Measurements from ENCODE around the gene HDAC9.

The HDAC9 gene

DNA sequence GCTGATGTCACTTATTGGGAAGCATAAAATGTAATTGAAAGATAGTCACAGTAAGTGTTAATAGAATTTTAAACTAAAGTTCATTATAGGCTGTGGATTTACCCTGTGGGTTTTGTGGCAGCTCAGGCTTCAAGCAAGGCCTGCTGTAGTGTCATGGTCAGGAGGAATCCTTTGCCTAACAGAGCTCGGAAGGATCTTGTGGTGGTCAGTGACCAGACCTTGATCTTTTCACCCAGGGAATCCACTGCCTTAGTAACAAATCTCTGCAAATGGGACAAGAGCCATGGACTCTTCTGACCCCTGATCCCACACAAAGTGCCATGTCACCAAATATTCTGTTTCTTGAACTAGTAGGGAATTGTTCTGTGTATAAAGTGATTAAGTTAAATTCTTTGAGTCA lies 20.6 kb upstream of the HDAC9 start:
- TF ChIP-seq PPARA (CRISPR knock-in tag; IDR thresholded peaks at IDR 0.05; ENCODE audit: borderline replicate concordance) (no peak), ZNF70 (CRISPR knock-in tag; IDR thresholded peaks at IDR 0.05) (no peak), SNAI2 (CRISPR knock-in tag; IDR thresholded peaks at IDR 0.05) (no peak), ZC3H10 (CRISPR knock-in tag; IDR thresholded peaks at IDR 0.05) (no peak), OSR1 (CRISPR knock-in tag; IDR thresholded peaks at IDR 0.05) (no peak), CSDC2 (CRISPR knock-in tag; IDR thresholded peaks at IDR 0.05) (no peak), ZFP30 (CRISPR knock-in tag; IDR thresholded peaks at IDR 0.05) (no peak), ARNTL (CRISPR knock-in tag; IDR thresholded peaks at IDR 0.05; ENCODE audit: borderline replicate concordance, low read depth) (no peak), ZNF565 (CRISPR knock-in tag; conservative IDR thresholded peaks at IDR 0.05; ENCODE audit: low read depth) (no peak), TSHZ2 (CRISPR knock-in tag; IDR thresholded peaks at IDR 0.05) (no peak), BACH2 (CRISPR knock-in tag; IDR thresholded peaks at IDR 0.05; ENCODE audit: borderline replicate concordance) (no peak), ZNF8 (CRISPR knock-in tag; IDR thresholded peaks at IDR 0.05) (no peak), TOX (CRISPR knock-in tag; IDR thresholded peaks at IDR 0.05; ENCODE audit: borderline replicate concordance) (no peak), TCF4 (CRISPR knock-in tag; IDR thresholded peaks at IDR 0.05; ENCODE audit: borderline replicate concordance) (no peak), POU6F1 (CRISPR knock-in tag; IDR thresholded peaks at IDR 0.05; ENCODE audit: borderline replicate concordance, low read depth) (no peak), ZFP3 (CRISPR knock-in tag; IDR thresholded peaks at IDR 0.05) (no peak)
- TF ChIP-seq, protein P1, sequence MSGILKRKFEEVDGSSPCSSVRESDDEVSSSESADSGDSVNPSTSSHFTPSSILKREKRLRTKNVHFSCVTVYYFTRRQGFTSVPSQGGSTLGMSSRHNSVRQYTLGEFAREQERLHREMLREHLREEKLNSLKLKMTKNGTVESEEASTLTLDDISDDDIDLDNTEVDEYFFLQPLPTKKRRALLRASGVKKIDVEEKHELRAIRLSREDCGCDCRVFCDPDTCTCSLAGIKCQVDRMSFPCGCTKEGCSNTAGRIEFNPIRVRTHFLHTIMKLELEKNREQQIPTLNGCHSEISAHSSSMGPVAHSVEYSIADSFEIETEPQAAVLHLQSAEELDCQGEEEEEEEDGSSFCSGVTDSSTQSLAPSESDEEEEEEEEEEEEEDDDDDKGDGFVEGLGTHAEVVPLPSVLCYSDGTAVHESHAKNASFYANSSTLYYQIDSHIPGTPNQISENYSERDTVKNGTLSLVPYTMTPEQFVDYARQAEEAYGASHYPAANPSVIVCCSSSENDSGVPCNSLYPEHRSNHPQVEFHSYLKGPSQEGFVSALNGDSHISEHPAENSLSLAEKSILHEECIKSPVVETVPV (CRISPR knock-in tag; IDR thresholded peaks at IDR 0.05): no peak
- TF ChIP-seq, protein P2, sequence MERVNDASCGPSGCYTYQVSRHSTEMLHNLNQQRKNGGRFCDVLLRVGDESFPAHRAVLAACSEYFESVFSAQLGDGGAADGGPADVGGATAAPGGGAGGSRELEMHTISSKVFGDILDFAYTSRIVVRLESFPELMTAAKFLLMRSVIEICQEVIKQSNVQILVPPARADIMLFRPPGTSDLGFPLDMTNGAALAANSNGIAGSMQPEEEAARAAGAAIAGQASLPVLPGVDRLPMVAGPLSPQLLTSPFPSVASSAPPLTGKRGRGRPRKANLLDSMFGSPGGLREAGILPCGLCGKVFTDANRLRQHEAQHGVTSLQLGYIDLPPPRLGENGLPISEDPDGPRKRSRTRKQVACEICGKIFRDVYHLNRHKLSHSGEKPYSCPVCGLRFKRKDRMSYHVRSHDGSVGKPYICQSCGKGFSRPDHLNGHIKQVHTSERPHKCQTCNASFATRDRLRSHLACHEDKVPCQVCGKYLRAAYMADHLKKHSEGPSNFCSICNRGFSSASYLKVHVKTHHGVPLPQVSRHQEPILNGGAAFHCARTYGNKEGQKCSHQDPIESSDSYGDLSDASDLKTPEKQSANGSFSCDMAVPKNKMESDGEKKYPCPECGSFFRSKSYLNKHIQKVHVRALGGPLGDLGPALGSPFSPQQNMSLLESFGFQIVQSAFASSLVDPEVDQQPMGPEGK (CRISPR knock-in tag; IDR thresholded peaks at IDR 0.05; ENCODE audit: borderline replicate concordance): no peak
- ATAC-seq: no peak

- ATAC-seq: no peak
- TF ChIP-seq PPARA (CRISPR knock-in tag; IDR thresholded peaks at IDR 0.05; ENCODE audit: borderline replicate concordance) (no peak), BACH2 (CRISPR knock-in tag; IDR thresholded peaks at IDR 0.05; ENCODE audit: borderline replicate concordance) (no peak), ESRRG (CRISPR knock-in tag; IDR thresholded peaks at IDR 0.05) (no peak), RARB (CRISPR knock-in tag; IDR thresholded peaks at IDR 0.05) (no peak), CSDC2 (CRISPR knock-in tag; IDR thresholded peaks at IDR 0.05) (no peak), ARNTL (CRISPR knock-in tag; IDR thresholded peaks at IDR 0.05; ENCODE audit: borderline replicate concordance, low read depth) (no peak), ZNF8 (CRISPR knock-in tag; IDR thresholded peaks at IDR 0.05) (no peak), ZC3H10 (CRISPR knock-in tag; IDR thresholded peaks at IDR 0.05) (no peak), SNAI2 (CRISPR knock-in tag; IDR thresholded peaks at IDR 0.05) (no peak), ZNF70 (CRISPR knock-in tag; IDR thresholded peaks at IDR 0.05) (no peak), POU6F1 (CRISPR knock-in tag; IDR thresholded peaks at IDR 0.05; ENCODE audit: borderline replicate concordance, low read depth) (no peak), ZFP3 (CRISPR knock-in tag; IDR thresholded peaks at IDR 0.05) (no peak)
- TF ChIP-seq, protein P1 (CRISPR knock-in tag; IDR thresholded peaks at IDR 0.05): no peak
- TF ChIP-seq, protein P3, sequence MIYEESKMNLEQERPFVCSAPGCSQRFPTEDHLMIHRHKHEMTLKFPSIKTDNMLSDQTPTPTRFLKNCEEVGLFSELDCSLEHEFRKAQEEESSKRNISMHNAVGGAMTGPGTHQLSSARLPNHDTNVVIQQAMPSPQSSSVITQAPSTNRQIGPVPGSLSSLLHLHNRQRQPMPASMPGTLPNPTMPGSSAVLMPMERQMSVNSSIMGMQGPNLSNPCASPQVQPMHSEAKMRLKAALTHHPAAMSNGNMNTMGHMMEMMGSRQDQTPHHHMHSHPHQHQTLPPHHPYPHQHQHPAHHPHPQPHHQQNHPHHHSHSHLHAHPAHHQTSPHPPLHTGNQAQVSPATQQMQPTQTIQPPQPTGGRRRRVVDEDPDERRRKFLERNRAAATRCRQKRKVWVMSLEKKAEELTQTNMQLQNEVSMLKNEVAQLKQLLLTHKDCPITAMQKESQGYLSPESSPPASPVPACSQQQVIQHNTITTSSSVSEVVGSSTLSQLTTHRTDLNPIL (CRISPR knock-in tag; IDR thresholded peaks at IDR 0.05; ENCODE audit: low read depth): no peak
- TF ChIP-seq, protein P2 (CRISPR knock-in tag; IDR thresholded peaks at IDR 0.05; ENCODE audit: borderline replicate concordance): no peak
Measured at GRCh38 chr7:18475488-18475887, 20.1 kb upstream of the HDAC9 start.

Measured in SK-N-SH treated with all-trans-retinoic acid at 6 μM for 48 hours (cell line).